Loucy (cell line): Measurements from ENCODE around the gene SF3A1.
"Not testable (repeated sequence)": the region's sequence is repeated elsewhere in the genome, so short reads cannot be mapped to it uniquely, and the experiment has no call there.

ENCODE experiments used
- EZH2phosphoT487 ChIP-seq: fragments of 200-600 bp; IDR thresholded peaks from 2 replicates; pipeline ENCODE4 v1.6.1; 2018; ENCODE audit warnings: antibody characterized with exemption, mild to moderate bottlenecking, moderate library complexity, borderline replicate concordance
- TF ChIP-seq, protein P1 (sequence below): fragments of 200-600 bp; sonication (generic); conservative IDR thresholded peaks from 2 replicates; pipeline ENCODE4 v1.5.1; 2014; ENCODE audit warnings: mild to moderate bottlenecking, antibody characterized with exemption, low read length

GRCh38 chr22:30402766-30403104, 46.0 kb upstream of the SF3A1 start:
- TF ChIP-seq, protein P1, sequence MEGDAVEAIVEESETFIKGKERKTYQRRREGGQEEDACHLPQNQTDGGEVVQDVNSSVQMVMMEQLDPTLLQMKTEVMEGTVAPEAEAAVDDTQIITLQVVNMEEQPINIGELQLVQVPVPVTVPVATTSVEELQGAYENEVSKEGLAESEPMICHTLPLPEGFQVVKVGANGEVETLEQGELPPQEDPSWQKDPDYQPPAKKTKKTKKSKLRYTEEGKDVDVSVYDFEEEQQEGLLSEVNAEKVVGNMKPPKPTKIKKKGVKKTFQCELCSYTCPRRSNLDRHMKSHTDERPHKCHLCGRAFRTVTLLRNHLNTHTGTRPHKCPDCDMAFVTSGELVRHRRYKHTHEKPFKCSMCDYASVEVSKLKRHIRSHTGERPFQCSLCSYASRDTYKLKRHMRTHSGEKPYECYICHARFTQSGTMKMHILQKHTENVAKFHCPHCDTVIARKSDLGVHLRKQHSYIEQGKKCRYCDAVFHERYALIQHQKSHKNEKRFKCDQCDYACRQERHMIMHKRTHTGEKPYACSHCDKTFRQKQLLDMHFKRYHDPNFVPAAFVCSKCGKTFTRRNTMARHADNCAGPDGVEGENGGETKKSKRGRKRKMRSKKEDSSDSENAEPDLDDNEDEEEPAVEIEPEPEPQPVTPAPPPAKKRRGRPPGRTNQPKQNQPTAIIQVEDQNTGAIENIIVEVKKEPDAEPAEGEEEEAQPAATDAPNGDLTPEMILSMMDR = not testable (repeated sequence)
- not testable (repeated sequence) for TF ChIP-seq EZH2phosphoT487
